Stomach (tissue), 4 donors: Measurements from ENCODE around the gene IP6K3.

Source experiments
- CTCF ChIP-seq, 7 experiments: fragments of 450-650 bp in 4 of 7; fragments of 200-600 bp in 3 of 7; sonication (generic) in 3 of 7; IDR thresholded peaks; one replicate each; pipeline ENCODE4 v1.5.1; 2016 to 2019; ENCODE audit warnings: antibody characterized with exemption in 7 of 7, control low read depth in 2 of 7, mild to moderate bottlenecking in 1 of 7
- EP300 ChIP-seq: sonication (generic); formaldehyde crosslinking; IDR thresholded peaks from one replicate; pipeline ENCODE4 v1.6.1; 2017; ENCODE audit warnings: antibody characterized with exemption

GRCh38 chr6:33776764-33777163, 30.1 kb upstream of the IP6K3 start:
- no peak for TF ChIP-seq CTCF (IDR thresholded peaks at IDR 0.05)
- no peak for TF ChIP-seq EP300
